ENCODE results near the gene CXCL14. TPM values are rescaled to one million over a fixed set of nuclear protein-coding genes. Genes with fewer than 3 reads are reported as not detected.

The CXCL14 gene
- total and polyA plus RNA-seq, 2 of the 4 experiments (the other 2 are of a cell fraction): not detected

DNA sequence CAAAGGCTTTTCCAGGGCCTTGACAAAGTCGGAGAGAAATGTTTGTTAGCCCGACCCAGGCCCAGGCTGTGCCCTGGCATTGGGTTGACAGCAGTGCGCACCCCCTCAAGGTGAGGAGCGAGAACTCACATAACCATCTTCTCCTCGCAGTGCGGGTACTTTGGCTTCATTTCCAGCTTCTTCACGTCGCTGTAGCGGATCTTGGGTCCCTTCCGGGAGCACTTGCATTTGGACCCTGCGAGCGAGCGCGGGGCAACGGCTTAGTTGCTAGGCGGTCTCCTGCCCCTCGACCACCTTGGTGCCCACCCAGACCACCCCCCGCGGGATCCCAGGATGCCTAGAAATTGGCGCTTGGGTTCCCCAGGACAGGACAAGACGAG is 496 bp downstream of the CXCL14 start:
- dilution Hi-C loops (cut with HindIII; ENCODE audit: low sequenced_read_pairs, unreplicated experiment): no loop called here
- no peak overlapping the region for H2BK15ac ChIP-seq (ENCODE audit: low read depth, low read length)
- ATAC-seq (ENCODE audit: low read depth) (no peak), DNase-seq (no peak)
- no peak overlapping the region for H2BK20ac ChIP-seq (ENCODE audit: low read depth, low read length)
- H3K4me1 ChIP-seq (ENCODE audit: control insufficient read depth, insufficient read depth, low read length): 0 out of 2 replicates have a peak, but pooled peaks cover 1% of the 10 kb centered on the region
- no peaks in the 10 kb centered on the region for H3K79me1 ChIP-seq (ENCODE audit: low read depth in 1 of 2, low read length in 2 of 2)
- H3K18ac ChIP-seq (ENCODE audit: low read depth, low read length): no peak overlapping the region
- no peak overlapping the region for H3K56ac ChIP-seq (ENCODE audit: extremely low read depth, insufficient read depth, low read length)
- no peak overlapping the region for H2BK120ac ChIP-seq (ENCODE audit: low read depth, low read length)
- H2AK9ac ChIP-seq (replicated peaks; ENCODE audit: low read depth, low read length, poor library complexity): no peak overlapping the region
- peak overlapping the region; percentile 64 for H2AFZ ChIP-seq (replicated peaks; ENCODE audit: low read length, poor library complexity)
- no peak overlapping the region for H2AK5ac ChIP-seq (ENCODE audit: low read depth, low read length)
- no peak overlapping the region; the same call in 1 of the 2 replicates for H3K4me2 ChIP-seq (ENCODE audit: low read depth, low read length)
- POLR2A ChIA-PET (ENCODE audit: unreplicated experiment): no interaction called here
- no peak overlapping the region for H4K8ac ChIP-seq (ENCODE audit: low read depth in 2 of 2, low read length in 2 of 2)
- 7% methylated on average over 5 of the region's 21 CpGs; no CpG with 5 or more reads in 1 of the 2 experiments for WGBS, 2 experiments (ENCODE audit: extremely low coverage in 2 of 2, insufficient read length in 1 of 2)
- H3K14ac ChIP-seq (replicated peaks; ENCODE audit: low read depth, low read length): no peak overlapping the region
- H4K91ac ChIP-seq (ENCODE audit: insufficient read depth, low read depth, low read length): no peak overlapping the region
- H3K36me3 ChIP-seq (ENCODE audit: control insufficient read depth, insufficient read depth, low read length): no peaks in the 10 kb centered on the region
- intact Hi-C loops (cut with micrococcal nuclease): no loop called here
- no peak overlapping the region for H3K27ac ChIP-seq (ENCODE audit: insufficient read depth, low read length)
- no peak overlapping the region for H3K23ac ChIP-seq (ENCODE audit: low read depth, low read length)
- H3K9me1 ChIP-seq (ENCODE audit: insufficient read depth, low read length): no peaks in the 10 kb centered on the region
- BruUV-seq (replicated peaks): no TSS peak
- no peak overlapping the region for H3K9ac ChIP-seq (ENCODE audit: low read depth, low read length)
- no peak overlapping the region for H3K4me3 ChIP-seq (ENCODE audit: insufficient read depth, low read depth, low read length)
- CTCF ChIA-PET: no interaction called here
- no peak overlapping the region for H4K5ac ChIP-seq (ENCODE audit: low read depth, low read length)
- peaks cover 63% of the 10 kb centered on the region for H3K27me3 ChIP-seq (ENCODE audit: control insufficient read depth, insufficient read depth, low read length)
- H4K20me1 ChIP-seq (ENCODE audit: insufficient read depth, low read length): no peaks in the 10 kb centered on the region
- TF ChIP-seq, protein P1, sequence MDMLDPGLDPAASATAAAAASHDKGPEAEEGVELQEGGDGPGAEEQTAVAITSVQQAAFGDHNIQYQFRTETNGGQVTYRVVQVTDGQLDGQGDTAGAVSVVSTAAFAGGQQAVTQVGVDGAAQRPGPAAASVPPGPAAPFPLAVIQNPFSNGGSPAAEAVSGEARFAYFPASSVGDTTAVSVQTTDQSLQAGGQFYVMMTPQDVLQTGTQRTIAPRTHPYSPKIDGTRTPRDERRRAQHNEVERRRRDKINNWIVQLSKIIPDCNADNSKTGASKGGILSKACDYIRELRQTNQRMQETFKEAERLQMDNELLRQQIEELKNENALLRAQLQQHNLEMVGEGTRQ (IDR thresholded peaks at IDR 0.05; ENCODE audit: low read depth, low read length): no peak
- TF ChIP-seq RFX5 (IDR thresholded peaks at IDR 0.05; ENCODE audit: low read depth, low read length) (no peak), BHLHE40 (IDR thresholded peaks at IDR 0.05; ENCODE audit: low read depth, low read length) (no peak), RCOR1 (IDR thresholded peaks at IDR 0.05; ENCODE audit: insufficient replicate concordance, low read length) (no peak), FOS (IDR thresholded peaks at IDR 0.05; ENCODE audit: low read depth, low read length) (no peak), NFE2L2 (IDR thresholded peaks at IDR 0.05; ENCODE audit: low read depth, low read length) (no peak), CEBPB (IDR thresholded peaks at IDR 0.05; ENCODE audit: low read depth, low read length) (no peak), MXI1 (IDR thresholded peaks at IDR 0.05; ENCODE audit: borderline replicate concordance, low read depth, low read length) (no peak), RAD21 (IDR thresholded peaks at IDR 0.05; ENCODE audit: low read length) (no peak), CHD1 (IDR thresholded peaks at IDR 0.05; ENCODE audit: low read depth, low read length) (no peak), MAFK (IDR thresholded peaks at IDR 0.05; ENCODE audit: low read depth, low read length) (no peak), SMC3 (IDR thresholded peaks at IDR 0.05; ENCODE audit: low read depth, low read length) (no peak), POLR2A (IDR thresholded peaks at IDR 0.05; ENCODE audit: low read depth, low read length) (no peak)
- TF ChIP-seq, protein P2, sequence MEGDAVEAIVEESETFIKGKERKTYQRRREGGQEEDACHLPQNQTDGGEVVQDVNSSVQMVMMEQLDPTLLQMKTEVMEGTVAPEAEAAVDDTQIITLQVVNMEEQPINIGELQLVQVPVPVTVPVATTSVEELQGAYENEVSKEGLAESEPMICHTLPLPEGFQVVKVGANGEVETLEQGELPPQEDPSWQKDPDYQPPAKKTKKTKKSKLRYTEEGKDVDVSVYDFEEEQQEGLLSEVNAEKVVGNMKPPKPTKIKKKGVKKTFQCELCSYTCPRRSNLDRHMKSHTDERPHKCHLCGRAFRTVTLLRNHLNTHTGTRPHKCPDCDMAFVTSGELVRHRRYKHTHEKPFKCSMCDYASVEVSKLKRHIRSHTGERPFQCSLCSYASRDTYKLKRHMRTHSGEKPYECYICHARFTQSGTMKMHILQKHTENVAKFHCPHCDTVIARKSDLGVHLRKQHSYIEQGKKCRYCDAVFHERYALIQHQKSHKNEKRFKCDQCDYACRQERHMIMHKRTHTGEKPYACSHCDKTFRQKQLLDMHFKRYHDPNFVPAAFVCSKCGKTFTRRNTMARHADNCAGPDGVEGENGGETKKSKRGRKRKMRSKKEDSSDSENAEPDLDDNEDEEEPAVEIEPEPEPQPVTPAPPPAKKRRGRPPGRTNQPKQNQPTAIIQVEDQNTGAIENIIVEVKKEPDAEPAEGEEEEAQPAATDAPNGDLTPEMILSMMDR (conservative IDR thresholded peaks at IDR 0.05; ENCODE audit: low read depth, low read length): no peak
- TF ChIP-seq, protein P3, sequence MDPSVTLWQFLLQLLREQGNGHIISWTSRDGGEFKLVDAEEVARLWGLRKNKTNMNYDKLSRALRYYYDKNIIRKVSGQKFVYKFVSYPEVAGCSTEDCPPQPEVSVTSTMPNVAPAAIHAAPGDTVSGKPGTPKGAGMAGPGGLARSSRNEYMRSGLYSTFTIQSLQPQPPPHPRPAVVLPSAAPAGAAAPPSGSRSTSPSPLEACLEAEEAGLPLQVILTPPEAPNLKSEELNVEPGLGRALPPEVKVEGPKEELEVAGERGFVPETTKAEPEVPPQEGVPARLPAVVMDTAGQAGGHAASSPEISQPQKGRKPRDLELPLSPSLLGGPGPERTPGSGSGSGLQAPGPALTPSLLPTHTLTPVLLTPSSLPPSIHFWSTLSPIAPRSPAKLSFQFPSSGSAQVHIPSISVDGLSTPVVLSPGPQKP (IDR thresholded peaks at IDR 0.05; ENCODE audit: borderline replicate concordance, low read depth, low read length): no peak
- H3K4ac ChIP-seq (ENCODE audit: low read depth, low read length): no peak overlapping the region
- H3K9me3 ChIP-seq (ENCODE audit: control insufficient read depth, insufficient read depth, low read length): no peaks in the 10 kb centered on the region; the same call in 1 of the 2 replicates
- in situ Hi-C loops (cut with MboI; ENCODE audit: low sequenced_read_pairs): no loop called here
- H2BK5ac ChIP-seq (ENCODE audit: low read depth, low read length, poor library complexity, severe bottlenecking): no peak overlapping the region

Measured in IMR-90 (cell line).